Stomach (tissue), 4 donors: ENCODE data around the gene LMCD1.

Experiments used
- CTCF ChIP-seq, 7 experiments: fragments of 450-650 bp in 4 of 7; fragments of 200-600 bp in 3 of 7; sonication (generic) in 3 of 7; IDR thresholded peaks; one replicate each; pipeline ENCODE4 v1.5.1; 2016 to 2019; ENCODE audit warnings: antibody characterized with exemption in 7 of 7, control low read depth in 2 of 7, mild to moderate bottlenecking in 1 of 7
- EP300 ChIP-seq: sonication (generic); formaldehyde crosslinking; IDR thresholded peaks from one replicate; pipeline ENCODE4 v1.6.1; 2017; ENCODE audit warnings: antibody characterized with exemption
- POLR2A ChIP-seq, 4 donors: fragments of 450-650 bp; IDR thresholded peaks; one replicate each; pipeline ENCODE4 v1.6.1; 2016; ENCODE audit warnings: antibody characterized with exemption in 4 of 4, control low read depth in 2 of 4, mild to moderate bottlenecking in 1 of 4, moderate library complexity in 1 of 4
- POLR2AphosphoS5 ChIP-seq, 3 donors: sonication (generic); formaldehyde crosslinking; IDR thresholded peaks; one replicate each; pipeline ENCODE4 v1.6.1; 2016; ENCODE audit warnings: antibody characterized with exemption in 3 of 3

GRCh38 chr3:8474991-8475390, 26.6 kb upstream of the LMCD1 start:
- TF ChIP-seq CTCF (IDR thresholded peaks at IDR 0.05) = no peak
- TF ChIP-seq POLR2AphosphoS5 (IDR thresholded peaks at IDR 0.05) = no peak
- TF ChIP-seq POLR2A (IDR thresholded peaks at IDR 0.05) = no peak
- TF ChIP-seq EP300 = no peak
